22Rv1 (cell line): ENCODE measurements around the gene CAMTA1.

ENCODE experiments used
- H3K27ac ChIP-seq: fragments of 450-650 bp; 2 replicates; pipeline ENCODE4 v1.5.1; 2017
- CTCF ChIP-seq: fragments of 450-650 bp; IDR thresholded peaks from 2 replicates; pipeline ENCODE4 v1.5.1; 2017; ENCODE audit warnings: mild to moderate bottlenecking
- ZFX ChIP-seq: fragments of 450-650 bp; IDR thresholded peaks from 2 replicates; pipeline ENCODE4 v1.6.1; 2017; ENCODE audit warnings: antibody characterized with exemption, borderline replicate concordance

Gene CAMTA1

GRCh38 chr1:7366955-7367665 lies 581.9 kb downstream of the CAMTA1 start:
- no peak overlapping the region for H3K27ac ChIP-seq
- no peak for TF ChIP-seq ZFX
- TF ChIP-seq CTCF: no peak

GRCh38 chr1:7369866-7370265 lies 584.6 kb downstream of the CAMTA1 start:
- H3K27ac ChIP-seq: no peak overlapping the region
- TF ChIP-seq CTCF (no peak), ZFX (no peak)

GRCh38 chr1:7371926-7372325 lies 586.7 kb downstream of the CAMTA1 start:
- no peak for TF ChIP-seq ZFX
- TF ChIP-seq CTCF: no peak
- H3K27ac ChIP-seq: no peak overlapping the region

GRCh38 chr1:7372477-7373120 lies 587.3 kb downstream of the CAMTA1 start:
- TF ChIP-seq CTCF (no peak), ZFX (no peak)

GRCh38 chr1:7373251-7373650 lies 588.0 kb downstream of the CAMTA1 start:
- TF ChIP-seq CTCF: no peak
- TF ChIP-seq ZFX: no peak
- no peak overlapping the region for H3K27ac ChIP-seq

More at GRCh38 chr1:7372477-7373120, 587.3 kb downstream of the CAMTA1 start:
- H3K27ac ChIP-seq: no peak overlapping the region

- TF ChIP-seq CTCF (no peak), ZFX (no peak)
- H3K27ac ChIP-seq: no peak overlapping the region
These were observed 588.8 kb downstream of the CAMTA1 start for GRCh38 chr1:7373876-7374562.
